Stimulated activated memory B cell treated with anti-CD40 and anti-IgM and Interleukin-4, amounts not matched to agents 10 μg/mL and 1 μg/mL and 100 μg/mL, for 72 hours (primary cell): Measurements from ENCODE around the gene ITGA3.

Experiments
- ATAC-seq: fragments of 150-1000 bp; cut with Tn5 transposase; 2 replicates; pipeline ENCODE4 v1.10.0; 2021
- H3K27ac Mint-ChIP-seq: one replicate; pipeline ENCODE4 v1.8.0; 2022; ENCODE audit warnings: mild to moderate bottlenecking, mixed read lengths
- H3K27me3 Mint-ChIP-seq: one replicate; pipeline ENCODE4 v1.8.0; 2022; ENCODE audit warnings: mixed read lengths
- H3K36me3 Mint-ChIP-seq: one replicate; pipeline ENCODE4 v1.8.0; 2022; ENCODE audit warnings: mixed read lengths
- H3K4me1 Mint-ChIP-seq: one replicate; pipeline ENCODE4 v1.8.0; 2022; ENCODE audit warnings: mixed read lengths
- H3K4me3 Mint-ChIP-seq: one replicate; pipeline ENCODE4 v1.8.0; 2022; ENCODE audit warnings: mild to moderate bottlenecking, moderate library complexity, mixed read lengths
- H3K9me3 Mint-ChIP-seq: one replicate; pipeline ENCODE4 v1.8.0; 2022; ENCODE audit warnings: mixed read lengths

The ITGA3 gene

DNA sequence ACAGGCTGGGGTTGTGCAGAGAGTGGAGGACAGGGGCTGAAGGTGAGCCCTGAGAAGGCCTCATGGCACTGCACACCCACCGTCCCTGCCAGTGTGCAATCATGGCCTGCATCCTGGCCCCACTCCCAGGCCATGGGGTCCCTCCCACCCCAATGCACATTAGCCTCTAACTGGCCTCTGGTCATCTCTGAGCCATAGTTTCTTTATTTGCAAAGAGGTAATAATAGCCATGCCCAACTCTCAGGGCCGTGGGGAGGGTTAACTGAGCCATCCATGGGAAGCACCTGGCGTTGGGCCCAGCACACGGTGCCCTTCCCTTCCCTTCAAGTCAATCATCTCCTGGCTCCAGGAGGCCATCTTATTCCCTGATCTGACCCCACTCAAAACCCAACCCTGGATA is 10.8 kb upstream of the ITGA3 start:
- Mint-ChIP-seq H3K27me3 (peaks cover 42% of the 10 kb centered on the region), H3K27ac (no peak overlapping the region), H3K4me1 (no peaks in the 10 kb centered on the region), H3K36me3 (no peaks in the 10 kb centered on the region), H3K9me3 (no peaks in the 10 kb centered on the region), H3K4me3 (no peak overlapping the region)
- no peak for ATAC-seq

DNA sequence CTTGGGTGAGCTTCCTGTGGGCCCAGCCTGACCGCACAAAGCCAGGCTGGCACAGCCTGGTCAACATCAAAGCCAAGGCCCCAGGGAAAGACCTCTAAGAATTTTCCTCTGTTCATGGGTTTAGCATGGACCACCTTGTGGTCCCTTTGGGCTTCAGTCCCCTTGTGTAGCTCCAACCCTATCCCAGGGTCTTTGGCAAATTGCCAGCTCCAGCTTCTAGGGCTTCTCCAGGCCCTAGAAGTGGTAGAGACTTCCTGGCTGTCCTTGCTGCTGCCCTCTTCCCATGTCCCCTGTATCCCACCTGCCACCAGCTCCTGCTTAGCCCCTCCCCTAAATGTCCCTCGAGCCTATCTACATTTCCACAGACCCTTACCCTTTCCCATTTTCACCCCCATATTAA is 9.7 kb upstream of the ITGA3 start:
- Mint-ChIP-seq H3K9me3 (no peaks in the 10 kb centered on the region), H3K27ac (no peak overlapping the region), H3K27me3 (peaks cover 42% of the 10 kb centered on the region), H3K36me3 (no peaks in the 10 kb centered on the region), H3K4me1 (peaks cover 5% of the 10 kb centered on the region), H3K4me3 (no peak overlapping the region)
- no peak for ATAC-seq

DNA sequence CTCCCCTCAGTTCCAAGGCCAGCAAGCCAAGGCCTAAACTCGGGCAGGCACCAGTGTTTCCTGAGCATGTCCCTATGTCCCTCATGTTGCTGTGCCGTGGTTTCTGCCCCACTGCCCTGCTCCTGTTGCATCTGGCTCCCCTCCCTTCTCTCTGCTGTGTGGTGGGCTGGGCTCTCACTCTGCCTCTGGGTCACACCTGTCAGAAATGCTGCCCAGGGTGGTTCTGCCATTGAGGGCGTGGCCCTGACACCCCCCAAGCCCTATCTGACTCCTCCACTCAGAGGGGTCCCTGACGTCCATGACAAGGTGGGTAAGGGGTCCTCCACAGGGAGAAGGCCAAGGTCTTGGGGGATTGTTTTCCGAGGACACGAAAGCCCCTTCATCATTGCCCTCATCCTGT is 9.2 kb upstream of the ITGA3 start:
- Mint-ChIP-seq H3K27me3 (peaks cover 42% of the 10 kb centered on the region), H3K36me3 (no peaks in the 10 kb centered on the region), H3K9me3 (no peaks in the 10 kb centered on the region), H3K4me1 (peaks cover 10% of the 10 kb centered on the region), H3K4me3 (no peak overlapping the region), H3K27ac (no peak overlapping the region)
- no peak for ATAC-seq

DNA sequence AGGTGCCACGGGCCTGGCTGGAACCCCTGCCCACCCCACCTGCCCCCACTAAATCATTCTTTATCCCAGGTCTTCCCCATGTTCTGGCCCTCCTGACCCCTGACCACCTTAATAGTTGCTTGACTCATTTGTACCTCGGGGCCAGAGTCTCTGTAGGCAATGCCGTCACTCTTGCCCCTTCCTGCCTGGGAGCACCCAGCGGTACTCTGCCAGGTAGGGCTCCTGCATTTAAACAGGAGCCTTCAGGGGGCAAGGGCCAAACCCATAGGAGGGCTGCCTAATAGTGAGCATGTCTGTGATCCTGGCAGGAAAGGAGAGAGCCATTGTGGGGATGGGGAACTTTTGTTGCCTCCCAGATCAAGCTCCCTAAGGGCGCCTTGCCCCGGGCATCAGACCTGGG is 8.8 kb upstream of the ITGA3 start:
- no peak for ATAC-seq
- Mint-ChIP-seq H3K4me1 (peaks cover 11% of the 10 kb centered on the region), H3K4me3 (no peak overlapping the region), H3K36me3 (no peaks in the 10 kb centered on the region), H3K27ac (no peak overlapping the region), H3K27me3 (peaks cover 42% of the 10 kb centered on the region), H3K9me3 (no peaks in the 10 kb centered on the region)

DNA sequence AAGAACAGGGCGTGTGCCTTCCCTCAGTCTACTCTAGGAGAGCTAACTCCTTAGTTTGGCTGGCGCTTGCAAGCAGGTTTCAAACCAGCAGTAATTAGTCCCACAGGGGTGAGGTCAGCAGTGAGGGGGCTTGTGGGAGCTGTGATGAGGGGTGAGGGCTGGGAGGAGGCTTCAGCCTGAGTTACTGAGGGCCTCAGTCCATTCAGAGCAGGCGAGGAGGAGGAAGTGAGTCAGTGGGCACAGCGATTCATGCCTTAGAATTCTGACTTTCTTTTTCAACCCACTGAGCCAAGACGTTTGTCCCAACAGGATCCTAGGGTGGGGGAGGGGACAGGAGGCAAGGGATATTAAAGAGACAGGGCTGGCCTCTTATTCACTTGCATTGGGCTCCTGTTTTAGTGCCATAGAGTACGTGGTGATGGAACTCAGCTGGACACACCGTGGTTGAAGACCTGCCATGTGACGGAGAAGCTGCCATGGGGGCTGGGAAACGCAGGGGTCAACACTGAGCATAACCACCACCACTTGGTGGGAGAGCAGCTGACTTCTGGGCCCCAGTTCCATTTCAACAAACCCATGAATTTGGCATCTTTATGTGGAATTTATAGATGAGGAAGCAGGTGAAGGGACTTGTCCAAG is 8.3 kb upstream of the ITGA3 start:
- no peaks in the 10 kb centered on the region for H3K9me3 Mint-ChIP-seq
- H3K4me3 Mint-ChIP-seq: no peak overlapping the region
- H3K27ac Mint-ChIP-seq: no peak overlapping the region
- H3K36me3 Mint-ChIP-seq: no peaks in the 10 kb centered on the region
- no peak for ATAC-seq
- H3K27me3 Mint-ChIP-seq: peaks cover 42% of the 10 kb centered on the region
- peaks cover 11% of the 10 kb centered on the region for H3K4me1 Mint-ChIP-seq

DNA sequence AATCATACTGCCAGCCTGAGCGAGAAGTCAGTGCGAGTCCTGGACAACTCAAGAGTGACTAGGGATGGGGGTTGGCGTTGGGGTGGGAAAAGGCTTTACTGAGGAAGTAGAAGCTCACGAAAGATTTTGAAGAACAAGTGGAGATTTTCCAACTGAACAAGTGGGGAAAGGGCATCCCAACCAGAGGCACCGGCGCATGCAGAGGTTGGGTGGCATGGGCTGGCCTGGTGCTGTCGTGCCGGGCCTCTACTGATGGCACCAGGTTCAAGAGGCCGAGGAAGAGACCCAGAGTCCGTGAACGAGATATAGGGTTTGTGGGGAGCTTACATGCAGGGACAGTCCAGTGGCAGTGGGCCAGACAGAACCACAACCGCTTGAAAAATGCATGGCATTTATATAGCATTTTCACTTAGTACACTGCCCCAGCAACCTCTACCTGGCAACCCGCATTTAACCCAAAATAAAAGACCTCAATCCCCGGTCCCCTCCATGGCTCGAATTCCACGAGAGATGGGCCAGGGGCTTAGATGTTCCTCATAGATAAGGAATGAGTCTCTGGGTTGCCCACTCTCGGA is 7.7 kb upstream of the ITGA3 start:
- Mint-ChIP-seq H3K4me3 (no peak overlapping the region), H3K27me3 (peaks cover 42% of the 10 kb centered on the region), H3K4me1 (peaks cover 11% of the 10 kb centered on the region), H3K27ac (no peak overlapping the region), H3K9me3 (no peaks in the 10 kb centered on the region), H3K36me3 (no peaks in the 10 kb centered on the region)
- no peak for ATAC-seq

DNA sequence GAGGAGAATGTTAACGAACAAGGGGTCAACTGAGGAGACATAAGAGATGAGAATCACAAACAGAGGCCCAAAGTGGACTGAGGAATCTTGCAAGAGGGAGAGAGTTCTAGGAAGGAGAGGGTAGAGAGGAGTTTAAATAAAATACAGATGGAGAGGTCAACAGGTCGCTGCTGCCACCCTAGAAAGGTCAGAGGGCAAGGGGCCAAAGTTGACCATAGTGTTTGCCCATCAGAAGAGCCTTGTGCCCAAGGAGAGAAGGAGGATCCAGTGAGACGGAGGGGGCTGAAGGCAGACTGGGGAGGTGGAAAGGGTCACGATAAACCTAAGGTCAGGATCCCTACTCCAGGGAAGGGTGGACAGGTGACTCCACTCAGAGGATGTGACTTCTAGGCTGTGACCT is 6.9 kb upstream of the ITGA3 start:
- Mint-ChIP-seq H3K27ac (no peak overlapping the region), H3K9me3 (no peaks in the 10 kb centered on the region), H3K27me3 (peaks cover 42% of the 10 kb centered on the region), H3K4me1 (peaks cover 11% of the 10 kb centered on the region), H3K4me3 (no peak overlapping the region), H3K36me3 (no peaks in the 10 kb centered on the region)
- no peak for ATAC-seq

DNA sequence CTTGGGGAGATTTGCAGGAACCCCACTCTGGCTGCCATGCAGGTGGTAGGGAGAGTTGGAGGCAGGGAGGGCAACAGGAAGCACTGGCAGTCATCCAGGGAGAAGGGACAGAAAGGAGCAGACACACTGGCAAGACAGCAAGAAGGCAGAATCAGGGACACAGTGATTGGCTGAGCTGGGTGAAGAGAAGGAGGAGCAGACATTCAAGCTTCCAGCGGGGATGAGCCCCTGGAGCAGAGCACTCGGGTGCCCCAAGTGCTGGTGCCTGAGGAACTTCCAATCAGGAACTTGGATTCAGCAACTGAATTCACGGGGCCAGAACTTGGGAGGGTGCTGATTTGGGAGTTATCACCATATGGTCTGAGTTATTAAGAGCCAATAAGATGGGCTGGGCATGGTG is 6.3 kb upstream of the ITGA3 start:
- H3K9me3 Mint-ChIP-seq: no peaks in the 10 kb centered on the region
- peaks cover 11% of the 10 kb centered on the region for H3K4me1 Mint-ChIP-seq
- H3K4me3 Mint-ChIP-seq: no peak overlapping the region
- peaks cover 42% of the 10 kb centered on the region for H3K27me3 Mint-ChIP-seq
- no peak overlapping the region for H3K27ac Mint-ChIP-seq
- H3K36me3 Mint-ChIP-seq: no peaks in the 10 kb centered on the region
- no peak for ATAC-seq

DNA sequence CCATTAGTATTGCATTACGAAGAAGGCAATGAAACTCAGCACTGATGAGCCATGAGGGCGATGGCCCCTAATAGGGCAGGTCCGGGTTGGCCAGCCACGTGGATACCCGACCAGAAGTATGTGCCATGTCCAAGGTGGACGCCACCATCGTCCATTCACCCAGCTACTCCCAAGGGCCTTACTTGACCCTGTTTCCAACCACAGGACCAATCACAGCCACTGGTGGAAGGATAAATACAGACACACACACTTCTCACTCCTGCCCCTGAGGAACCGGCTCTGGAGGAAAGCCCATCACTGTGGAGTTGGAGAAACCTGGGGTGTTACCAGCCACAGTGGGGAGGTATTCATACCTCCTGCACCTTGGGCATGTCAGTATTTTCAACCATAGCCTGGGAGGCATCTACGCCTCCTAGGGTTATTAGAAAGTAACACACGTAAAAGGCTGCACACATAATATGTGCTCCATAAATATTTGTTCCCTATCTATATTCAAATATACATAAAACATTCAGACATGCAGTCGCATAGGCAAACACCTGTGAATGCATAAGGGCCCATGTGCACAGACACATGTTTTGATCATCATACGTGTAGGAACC is 5.4 kb upstream of the ITGA3 start:
- peaks cover 19% of the 10 kb centered on the region for H3K4me1 Mint-ChIP-seq
- no peaks in the 10 kb centered on the region for H3K9me3 Mint-ChIP-seq
- peaks cover 37% of the 10 kb centered on the region for H3K27me3 Mint-ChIP-seq
- no peaks in the 10 kb centered on the region for H3K36me3 Mint-ChIP-seq
- H3K27ac Mint-ChIP-seq: no peak overlapping the region
- ATAC-seq: no peak
- H3K4me3 Mint-ChIP-seq: no peak overlapping the region

DNA sequence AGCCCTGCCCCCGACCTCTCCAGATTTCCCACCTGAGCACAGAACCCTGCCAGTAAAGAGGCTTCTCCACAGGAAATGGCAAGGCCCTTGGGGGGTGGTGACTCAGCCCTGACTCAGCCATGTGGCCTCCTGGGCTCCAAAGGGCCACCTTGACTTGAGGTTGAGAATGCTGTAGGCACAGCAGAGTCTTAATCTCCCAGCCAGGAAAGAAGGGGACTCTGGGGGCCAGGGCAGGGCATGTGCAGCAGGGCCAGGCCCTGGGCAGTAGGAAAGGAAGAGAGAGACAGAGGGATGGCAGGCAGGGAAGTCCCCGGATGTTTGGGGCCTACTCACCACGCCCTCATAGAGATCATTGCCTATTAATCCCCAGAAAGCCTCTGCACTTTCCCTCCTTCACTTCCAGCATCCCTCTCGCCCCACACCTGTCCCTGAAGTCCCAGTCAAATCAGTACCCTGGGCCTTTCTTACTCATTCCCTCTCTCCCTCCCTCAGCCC is 4.8 kb upstream of the ITGA3 start:
- H3K27me3 Mint-ChIP-seq: peaks cover 32% of the 10 kb centered on the region
- no peaks in the 10 kb centered on the region for H3K36me3 Mint-ChIP-seq
- no peak overlapping the region for H3K4me3 Mint-ChIP-seq
- H3K4me1 Mint-ChIP-seq: peaks cover 24% of the 10 kb centered on the region
- peak overlapping the region; percentile 14 for H3K27ac Mint-ChIP-seq
- ATAC-seq: peak; percentile 58
- H3K9me3 Mint-ChIP-seq: no peaks in the 10 kb centered on the region

DNA sequence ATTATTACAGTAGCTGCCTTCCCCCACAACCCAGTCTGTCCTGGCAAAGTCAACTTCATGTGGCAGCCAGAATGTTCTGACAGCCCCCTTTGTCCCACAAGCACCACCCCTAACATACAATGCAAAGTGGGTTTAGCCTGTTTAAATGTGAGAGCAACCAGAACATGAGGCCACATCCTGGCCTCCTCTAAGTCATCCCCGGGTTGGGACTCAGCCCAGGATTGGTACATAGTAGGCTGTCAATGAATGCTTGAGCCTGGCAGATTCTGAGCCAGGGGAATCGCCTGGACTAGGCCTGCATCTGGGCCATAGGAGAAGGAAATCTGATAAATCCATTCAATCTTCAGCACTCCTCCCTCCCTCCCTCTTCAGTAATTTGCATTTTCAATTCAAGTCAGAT is 4.3 kb upstream of the ITGA3 start:
- Mint-ChIP-seq H3K27ac (peak overlapping the region; percentile 14), H3K9me3 (no peaks in the 10 kb centered on the region), H3K4me3 (no peak overlapping the region), H3K36me3 (no peaks in the 10 kb centered on the region), H3K27me3 (peaks cover 32% of the 10 kb centered on the region), H3K4me1 (peaks cover 27% of the 10 kb centered on the region)
- no peak for ATAC-seq

DNA sequence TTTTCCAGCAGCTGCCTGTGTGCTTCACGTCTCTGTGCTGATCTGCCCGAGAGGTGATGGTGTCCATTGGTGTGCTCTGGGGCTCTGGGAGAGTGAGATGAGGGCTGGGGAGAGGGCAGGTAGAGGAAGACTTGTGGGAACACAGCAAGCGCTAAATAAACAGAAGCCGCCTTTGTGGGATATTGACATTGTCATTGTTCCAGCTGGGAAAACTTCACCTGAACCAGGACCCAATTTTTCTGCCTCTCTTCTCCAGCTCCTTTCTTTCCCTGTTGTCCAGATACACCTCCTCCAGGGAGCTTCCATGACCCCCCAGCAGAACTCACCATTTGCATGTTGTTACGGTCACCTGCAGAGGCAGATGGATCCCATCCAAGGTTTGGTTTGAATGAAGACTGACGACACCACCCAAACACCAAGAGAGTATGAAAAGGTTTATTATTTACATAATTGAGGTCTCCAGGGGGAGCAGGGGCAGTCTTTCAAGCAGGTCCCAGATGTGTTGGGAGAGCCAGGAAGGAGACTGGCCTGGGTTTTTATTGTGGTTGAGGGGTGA is 3.6 kb upstream of the ITGA3 start:
- Mint-ChIP-seq H3K4me1 (peaks cover 34% of the 10 kb centered on the region), H3K4me3 (no peak overlapping the region), H3K36me3 (no peaks in the 10 kb centered on the region), H3K9me3 (no peaks in the 10 kb centered on the region), H3K27me3 (peaks cover 25% of the 10 kb centered on the region), H3K27ac (no peak overlapping the region)
- no peak for ATAC-seq

DNA sequence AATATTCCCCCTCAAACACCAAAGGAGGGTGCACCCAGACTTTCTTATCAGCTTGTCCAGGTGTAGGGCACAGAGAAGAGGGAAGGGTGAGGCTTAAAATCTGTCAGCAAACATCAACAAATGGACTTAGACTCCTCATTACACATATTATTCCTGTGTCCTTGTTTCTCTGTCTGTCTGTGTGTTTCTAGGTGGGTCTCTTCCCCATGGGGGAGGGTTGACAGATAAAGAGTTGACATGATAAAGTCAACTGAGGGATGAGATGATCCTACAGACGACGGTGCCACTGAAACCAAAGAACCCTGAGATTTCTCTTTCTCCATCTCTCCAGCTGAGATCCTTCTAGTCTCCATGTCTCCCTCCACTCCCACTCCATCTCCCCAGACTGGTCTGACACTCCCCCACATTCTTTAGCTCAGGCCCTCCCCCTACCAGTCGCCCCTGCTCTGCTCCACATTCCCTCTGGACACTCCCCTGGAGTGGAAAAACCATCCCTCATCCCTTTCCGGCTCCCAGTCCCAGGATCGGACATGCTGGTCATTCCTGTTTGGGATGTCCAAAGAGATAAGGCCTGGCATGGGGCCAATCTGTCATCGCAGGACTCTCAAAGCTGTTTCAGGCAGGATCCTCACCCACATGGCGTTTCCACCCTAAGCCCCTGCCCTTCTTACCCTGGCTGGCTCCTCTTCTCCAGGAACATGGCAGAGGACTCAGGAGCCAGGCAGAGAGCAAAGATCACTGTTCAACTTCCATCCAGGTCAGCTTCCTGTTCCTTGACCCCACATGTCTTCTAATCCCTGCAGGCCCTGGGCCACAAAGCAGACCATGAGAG is 2.9 kb upstream of the ITGA3 start:
- no peak for ATAC-seq
- Mint-ChIP-seq H3K9me3 (no peaks in the 10 kb centered on the region), H3K36me3 (no peaks in the 10 kb centered on the region)

DNA sequence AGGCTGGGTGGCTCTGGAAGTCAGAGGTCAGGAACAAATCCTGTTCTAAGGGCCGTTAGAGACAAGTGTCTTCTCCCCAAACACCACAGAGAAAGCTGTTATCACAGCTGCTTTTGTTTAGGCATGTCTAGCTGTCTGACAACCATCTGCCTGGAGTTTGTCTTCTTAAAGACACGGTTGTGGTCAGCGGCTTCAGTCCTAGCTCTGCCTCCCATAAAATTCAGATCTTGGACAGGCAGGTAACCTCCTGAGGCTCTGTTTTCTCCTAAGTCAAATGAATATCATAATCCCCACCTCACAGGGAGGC is 2.3 kb upstream of the ITGA3 start:
- H3K4me1 Mint-ChIP-seq: peaks cover 41% of the 10 kb centered on the region
- no peaks in the 10 kb centered on the region for H3K36me3 Mint-ChIP-seq
- H3K4me3 Mint-ChIP-seq: no peak overlapping the region
- no peak for ATAC-seq
- no peak overlapping the region for H3K27ac Mint-ChIP-seq
- H3K27me3 Mint-ChIP-seq: peaks cover 26% of the 10 kb centered on the region
- no peaks in the 10 kb centered on the region for H3K9me3 Mint-ChIP-seq

More for the DNA sequence above, 2.9 kb upstream of the ITGA3 start:
- Mint-ChIP-seq H3K27ac (no peak overlapping the region), H3K27me3 (peaks cover 25% of the 10 kb centered on the region), H3K4me1 (peaks cover 41% of the 10 kb centered on the region), H3K4me3 (no peak overlapping the region)

DNA sequence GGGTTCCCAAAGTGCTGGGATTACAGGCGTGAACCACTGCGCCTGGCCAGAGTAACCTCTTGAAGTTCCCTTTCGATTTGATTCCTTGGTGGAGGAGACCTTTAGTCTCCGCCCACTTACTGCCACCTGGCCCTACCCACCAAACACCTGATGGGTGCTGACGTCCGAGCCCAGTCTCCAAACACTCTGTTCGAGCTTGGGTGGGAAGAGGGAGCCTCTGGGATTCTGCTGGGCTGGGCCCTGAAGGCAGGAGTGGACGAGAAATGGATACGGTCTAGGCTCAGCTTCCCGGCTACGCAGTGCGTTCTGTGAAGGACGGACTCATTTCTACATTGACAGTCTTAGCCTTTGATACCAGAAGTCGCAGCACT is 870 bp upstream of the ITGA3 start:
- H3K27ac Mint-ChIP-seq: peak overlapping the region; percentile 81
- no peaks in the 10 kb centered on the region for H3K9me3 Mint-ChIP-seq
- peaks cover 48% of the 10 kb centered on the region for H3K4me1 Mint-ChIP-seq
- peaks cover 17% of the 10 kb centered on the region for H3K27me3 Mint-ChIP-seq
- ATAC-seq: no peak
- peak overlapping the region; percentile 98 for H3K4me3 Mint-ChIP-seq
- no peaks in the 10 kb centered on the region for H3K36me3 Mint-ChIP-seq
